Right renal cortex interstitium (tissue), 3 donors: ENCODE results near the gene TGOLN2. TPM values are rescaled to one million over a fixed set of nuclear protein-coding genes. Genes with fewer than 3 reads are reported as not detected.

Experiments
- DNase-seq, 3 donors: peaks; one replicate each; pipeline ENCODE4 v3.0.0-alpha.2; 2013; ENCODE audit warnings: low read depth in 3 of 3, low spot score in 2 of 3
- polyA plus RNA-seq, 3 donors: library from polyadenylated mRNA; unstranded; fragments of 120-200 nt; gene quantifications; one replicate each; pipeline ENCODE4 v1.2.1, GENCODE V29; 2013; ENCODE audit not compliant: insufficient read length in 3 of 3

Gene TGOLN2
- polyA plus RNA-seq, 3 donors = 114 to 125 (median 124) TPM

- DNase-seq = no peak
Observed at GRCh38 chr2:85269959-85270358, 57.8 kb downstream of the TGOLN2 start.

Other genes with a start within 250 kb of the TGOLN2 start
- gene TCF7L1, start 194.6 kb downstream of the TGOLN2 start, polyA plus RNA-seq = 10 to 100 TPM; 39.7 to 44.7 (median 42.9) TPM
- gene RETSAT, start 26.5 kb upstream of the TGOLN2 start, polyA plus RNA-seq = 10 to 100 TPM; 14.2 to 26.0 (median 25.2) TPM
- 10 to 100 TPM; 24.3 to 28.6 (median 25.1) TPM for gene ELMOD3, start 26.8 kb upstream of the TGOLN2 start, polyA plus RNA-seq
- gene CAPG, start 82.4 kb upstream of the TGOLN2 start, polyA plus RNA-seq = 100 to 1,000 TPM in 2 of 3 donors, 10 to 100 TPM in 1; 94.7 to 131 (median 105) TPM
- under 1 TPM; 0.50 to 0.83 (median 0.82) TPM for gene SH2D6, start 90.7 kb upstream of the TGOLN2 start, polyA plus RNA-seq
- gene MAT2A, start 211.2 kb upstream of the TGOLN2 start, polyA plus RNA-seq = 100 to 1,000 TPM; 325 to 366 (median 347) TPM
- 10 to 100 TPM; 37.7 to 41.8 (median 38.1) TPM for gene GGCX, start 233.5 kb upstream of the TGOLN2 start, polyA plus RNA-seq
- 100 to 1,000 TPM in 2 of 3 donors, 10 to 100 TPM in 1; 92.1 to 124 (median 118) TPM for gene VAMP8, start 249.6 kb upstream of the TGOLN2 start, polyA plus RNA-seq